VCaP (cell line): ENCODE results near the gene POLDIP2.

Source experiments
- H3K27ac ChIP-seq: fragments of 450-650 bp; 2 replicates; pipeline ENCODE4 v1.5.1; 2017
- CTCF ChIP-seq: fragments of 450-650 bp; conservative IDR thresholded peaks from 2 replicates; pipeline ENCODE4 v1.5.1; 2017; ENCODE audit warnings: mild to moderate bottlenecking, moderate library complexity

Gene POLDIP2

GRCh38 chr17:28372945-28373274 is 15.6 kb upstream of the POLDIP2 start:
- H3K27ac ChIP-seq: peak overlapping the region; percentile 99
- TF ChIP-seq CTCF: no peak

- TF ChIP-seq CTCF: no peak
- H3K27ac ChIP-seq: peak overlapping the region; percentile 99
Observed at GRCh38 chr17:28372203-28372944, 15.0 kb upstream of the POLDIP2 start.

GRCh38 chr17:28371245-28372202 is 14.2 kb upstream of the POLDIP2 start, which contains the start of gene SARM1:
SARM1 (plus strand) TSS chr17:28371694; CDS start chr17:28372033, 339 bp downstream.
- TF ChIP-seq CTCF: no peak
- H3K27ac ChIP-seq: peak within 1 kb of the TSS; percentile 99

- TF ChIP-seq CTCF: no peak
- peak overlapping the region; percentile 99 for H3K27ac ChIP-seq
Observed at GRCh38 chr17:28370744-28371103, 13.4 kb upstream of the POLDIP2 start.

- peak within 1 kb of the TSS; percentile 99 for H3K27ac ChIP-seq
Observed at GRCh38 chr17:28370035-28370743, 12.9 kb upstream of the POLDIP2 start, which contains the start of gene VTN. VTN (minus strand) TSS chr17:28370307; CDS start chr17:28370203, 104 bp downstream.

GRCh38 chr17:28369684-28370034 is 12.3 kb upstream of the POLDIP2 start:
- H3K27ac ChIP-seq: peak overlapping the region; percentile 99
- TF ChIP-seq CTCF: 0 out of 2 replicates have a peak, but pooled peaks have one; percentile 5

More at GRCh38 chr17:28370035-28370743, 12.9 kb upstream of the POLDIP2 start, which contains the start of gene VTN:
- TF ChIP-seq CTCF: 0 out of 2 replicates have a peak, but pooled peaks have one; percentile 11
